GM18502 (cell line): ENCODE data around the gene HS3ST3B1.

Experiments
- ATAC-seq: cut with Tn5 transposase; IDR thresholded peaks from one replicate; pipeline ENCODE4 v1.9.1; 2021; ENCODE audit warnings: mild to moderate bottlenecking; ENCODE audit not compliant: unreplicated experiment, poor library complexity

Gene HS3ST3B1

GRCh38 chr17:14300575-14301278 is at the start of gene HS3ST3B1:
TSS of gene HS3ST3B1 (plus strand) at chr17:14301081. CDS start at chr17:14301519, 438 bp downstream.
- peak; percentile 89 for ATAC-seq

- no peak for ATAC-seq
Observed at GRCh38 chr17:14261406-14261805, 39.5 kb upstream of the HS3ST3B1 start.

GRCh38 chr17:14268264-14268663 is 32.6 kb upstream of the HS3ST3B1 start:
- ATAC-seq = no peak

GRCh38 chr17:14269473-14269872 is 31.4 kb upstream of the HS3ST3B1 start:
- ATAC-seq = no peak

- no peak for ATAC-seq
Observed at GRCh38 chr17:14270508-14270907, 30.4 kb upstream of the HS3ST3B1 start.

GRCh38 chr17:14276535-14277250 is 24.2 kb upstream of the HS3ST3B1 start:
- ATAC-seq = no peak

GRCh38 chr17:14281530-14281929 is 19.4 kb upstream of the HS3ST3B1 start:
- ATAC-seq = no peak

- ATAC-seq = no peak
Observed at GRCh38 chr17:14282726-14283125, 18.2 kb upstream of the HS3ST3B1 start.

GRCh38 chr17:14289162-14289561 is 11.7 kb upstream of the HS3ST3B1 start:
- ATAC-seq = no peak

GRCh38 chr17:14294876-14295275 is 6.0 kb upstream of the HS3ST3B1 start:
- no peak for ATAC-seq

GRCh38 chr17:14295676-14296075 is 5.2 kb upstream of the HS3ST3B1 start:
- ATAC-seq = no peak

- ATAC-seq = no peak
Observed at GRCh38 chr17:14296166-14296910, 4.5 kb upstream of the HS3ST3B1 start.

GRCh38 chr17:14297161-14297851 is 3.6 kb upstream of the HS3ST3B1 start:
- no peak for ATAC-seq

- no peak for ATAC-seq
Observed at GRCh38 chr17:14298221-14298946, 2.5 kb upstream of the HS3ST3B1 start.

- ATAC-seq = no peak
Observed at GRCh38 chr17:14298947-14299279, 2.0 kb upstream of the HS3ST3B1 start.

GRCh38 chr17:14299280-14300141 is 1.4 kb upstream of the HS3ST3B1 start:
- ATAC-seq = no peak

- peak; percentile 5 for ATAC-seq
Observed at GRCh38 chr17:14301279-14302090, 604 bp downstream of the HS3ST3B1 start.

- ATAC-seq = peak; percentile 32
Observed at GRCh38 chr17:14302091-14302430, 1.2 kb downstream of the HS3ST3B1 start.
